DND-41 (cell line): Measurements from ENCODE around the gene NAGLU.

Experiments
- ATAC-seq: fragments of 200-7000 bp; cut with Tn5 transposase; 3 replicates; pipeline ENCODE4 v1.9.1; 2021; ENCODE audit warnings: low read depth; ENCODE audit not compliant: insufficient read depth
- DNase-seq: peaks from one replicate; pipeline ENCODE4 v3.0.0-alpha.2; 2020
- H2AFZ ChIP-seq: 2 replicates; pipeline ENCODE4 v1.6.0; 2012; ENCODE audit warnings: low read depth, low read length
- H3K27ac ChIP-seq: 2 replicates; pipeline ENCODE4 v1.5.1; 2012; ENCODE audit warnings: low read length, inconsistent platforms
- H3K27me3 ChIP-seq: fragments of 200-600 bp; sonication (generic); 2 replicates; pipeline ENCODE4 v1.6.0; 2012; ENCODE audit warnings: low read length, mild to moderate bottlenecking, inconsistent platforms; ENCODE audit not compliant: insufficient read depth, poor library complexity
- H3K36me3 ChIP-seq: 2 replicates; pipeline ENCODE4 v1.5.1; 2012; ENCODE audit warnings: low read length, inconsistent platforms; ENCODE audit not compliant: insufficient read depth
- H3K4me1 ChIP-seq: 2 replicates; pipeline ENCODE4 v1.5.1; 2012; ENCODE audit warnings: mild to moderate bottlenecking, low read length; ENCODE audit not compliant: insufficient read depth
- H3K4me2 ChIP-seq: 2 replicates; pipeline ENCODE4 v1.6.0; 2012; ENCODE audit warnings: mild to moderate bottlenecking, moderate library complexity, low read length, inconsistent platforms; ENCODE audit not compliant: insufficient read depth
- H3K4me3 ChIP-seq, 2 experiments: fragments of 200-600 bp in 1 of 2; shearing (Covaris generic) in 1 of 2; 2 replicates each; pipeline ENCODE4 v1.5.1; 2012 to 2016; ENCODE audit warnings: inconsistent platforms in 2 of 2, low read length in 2 of 2, mild to moderate bottlenecking in 2 of 2, low read depth in 1 of 2, moderate library complexity in 1 of 2
- H3K79me2 ChIP-seq: 2 replicates; pipeline ENCODE4 v1.6.0; 2012; ENCODE audit warnings: low read length, inconsistent platforms; ENCODE audit not compliant: insufficient read depth
- H3K9ac ChIP-seq: 2 replicates; pipeline ENCODE4 v1.6.0; 2012; ENCODE audit warnings: low read depth, mild to moderate bottlenecking, inconsistent platforms, low read length, moderate library complexity
- H3K9me3 ChIP-seq: 2 replicates; pipeline ENCODE4 v1.5.1; 2012; ENCODE audit warnings: low read length, moderate library complexity, mild to moderate bottlenecking, inconsistent platforms; ENCODE audit not compliant: insufficient read depth, severe bottlenecking
- H4K20me1 ChIP-seq: 2 replicates; pipeline ENCODE4 v1.6.0; 2012; ENCODE audit warnings: low read length; ENCODE audit not compliant: insufficient read depth
- EZH2 ChIP-seq: IDR thresholded peaks from 3 replicates; pipeline ENCODE4 v1.6.1; 2012; ENCODE audit warnings: borderline replicate concordance, low read depth, mild to moderate bottlenecking, moderate library complexity, low read length, inconsistent platforms; ENCODE audit not compliant: severe bottlenecking
- TF ChIP-seq, protein P1 (sequence below): IDR thresholded peaks from 2 replicates; pipeline ENCODE4 v1.5.1; 2012; ENCODE audit warnings: borderline replicate concordance, low read length, moderate library complexity, mild to moderate bottlenecking; ENCODE audit not compliant: poor library complexity, severe bottlenecking; ENCODE audit errors: extremely low read depth

Gene NAGLU

DNA sequence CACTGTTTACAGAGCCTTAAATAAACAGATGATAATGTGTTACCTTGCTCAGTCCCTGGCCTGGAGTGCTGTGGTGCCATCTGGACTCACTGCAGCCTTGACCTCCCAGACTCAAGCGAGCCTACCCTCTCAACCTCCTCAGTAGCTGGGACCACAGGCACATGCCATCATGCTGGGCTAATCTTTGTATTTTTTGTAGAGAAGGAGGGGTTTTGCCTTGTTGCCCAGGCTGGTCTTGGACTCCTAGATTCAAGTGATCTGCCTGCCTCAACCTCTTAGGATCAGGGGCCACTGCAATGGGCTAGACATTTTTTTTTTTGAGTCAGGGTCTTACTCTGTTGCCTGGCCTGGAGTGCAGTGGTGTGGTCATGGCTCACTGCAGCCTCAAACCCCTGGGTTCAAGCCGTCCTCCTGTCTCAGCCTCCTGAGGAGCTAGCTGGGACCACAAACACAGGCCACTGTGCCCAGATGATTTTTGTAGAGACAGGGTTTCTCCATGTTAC is 5.0 kb upstream of the NAGLU start:
- H3K9ac ChIP-seq: peak overlapping the region; percentile 62
- peak overlapping the region; percentile 69 for H3K4me2 ChIP-seq
- H3K36me3 ChIP-seq: no peaks in the 10 kb centered on the region
- H3K4me3 ChIP-seq: peak overlapping the region in 1 of 2 experiments; percentile 41; a peak in 1 of 4 replicates
- peak overlapping the region; percentile 93 for H3K27ac ChIP-seq
- no peaks in the 10 kb centered on the region for H3K27me3 ChIP-seq
- H2AFZ ChIP-seq: peak overlapping the region; percentile 74
- ATAC-seq (no peak), DNase-seq (no peak)
- no peak for TF ChIP-seq EZH2
- TF ChIP-seq, protein P1, sequence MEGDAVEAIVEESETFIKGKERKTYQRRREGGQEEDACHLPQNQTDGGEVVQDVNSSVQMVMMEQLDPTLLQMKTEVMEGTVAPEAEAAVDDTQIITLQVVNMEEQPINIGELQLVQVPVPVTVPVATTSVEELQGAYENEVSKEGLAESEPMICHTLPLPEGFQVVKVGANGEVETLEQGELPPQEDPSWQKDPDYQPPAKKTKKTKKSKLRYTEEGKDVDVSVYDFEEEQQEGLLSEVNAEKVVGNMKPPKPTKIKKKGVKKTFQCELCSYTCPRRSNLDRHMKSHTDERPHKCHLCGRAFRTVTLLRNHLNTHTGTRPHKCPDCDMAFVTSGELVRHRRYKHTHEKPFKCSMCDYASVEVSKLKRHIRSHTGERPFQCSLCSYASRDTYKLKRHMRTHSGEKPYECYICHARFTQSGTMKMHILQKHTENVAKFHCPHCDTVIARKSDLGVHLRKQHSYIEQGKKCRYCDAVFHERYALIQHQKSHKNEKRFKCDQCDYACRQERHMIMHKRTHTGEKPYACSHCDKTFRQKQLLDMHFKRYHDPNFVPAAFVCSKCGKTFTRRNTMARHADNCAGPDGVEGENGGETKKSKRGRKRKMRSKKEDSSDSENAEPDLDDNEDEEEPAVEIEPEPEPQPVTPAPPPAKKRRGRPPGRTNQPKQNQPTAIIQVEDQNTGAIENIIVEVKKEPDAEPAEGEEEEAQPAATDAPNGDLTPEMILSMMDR: no peak
- H3K9me3 ChIP-seq: no peaks in the 10 kb centered on the region
- H3K4me1 ChIP-seq: peaks cover 59% of the 10 kb centered on the region
- H3K79me2 ChIP-seq: no peaks in the 10 kb centered on the region
- no peaks in the 10 kb centered on the region for H4K20me1 ChIP-seq

DNA sequence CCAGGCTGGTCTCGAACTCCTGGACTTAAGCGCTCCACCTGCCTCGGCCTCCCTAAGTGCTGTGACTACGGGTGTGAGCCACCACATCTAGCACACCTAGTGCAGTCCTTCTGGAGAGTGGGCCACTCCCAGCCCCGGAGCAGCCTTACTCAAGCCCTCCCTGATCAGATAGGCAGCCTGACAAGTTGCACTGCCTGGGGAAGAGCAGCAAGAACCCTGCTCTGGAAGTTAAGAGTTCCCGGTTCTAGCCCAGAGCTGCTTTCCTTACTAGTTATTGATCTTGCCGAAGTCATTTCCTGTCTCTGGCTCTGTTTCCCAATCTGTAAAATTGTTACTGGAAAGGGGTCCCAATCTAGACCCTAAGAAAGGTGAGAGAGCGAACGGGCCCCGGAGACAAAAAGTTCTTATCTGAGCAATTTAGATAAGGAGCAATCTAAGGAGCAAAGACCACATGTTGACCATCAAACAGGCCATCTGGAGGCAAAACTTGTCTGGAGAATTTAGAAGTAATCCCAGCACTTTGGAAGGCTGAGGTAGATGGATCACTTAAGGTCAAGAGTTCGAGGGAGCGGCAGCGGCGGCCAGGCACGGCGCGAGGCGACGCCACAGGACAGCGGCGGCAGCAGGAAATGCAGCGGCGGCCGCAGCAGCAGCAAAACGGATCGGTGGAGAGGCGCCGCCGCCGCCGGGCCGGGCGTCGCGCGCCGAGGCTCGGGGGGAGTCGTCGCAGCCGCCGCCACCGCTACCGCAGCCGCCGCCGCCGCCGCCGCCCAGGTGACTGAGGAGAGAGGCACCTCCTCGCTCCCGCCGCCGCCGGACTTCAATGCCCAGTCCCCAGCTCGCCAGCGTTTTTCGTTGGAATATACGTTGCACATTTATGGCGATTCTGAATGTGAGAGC is 4.3 kb upstream of the NAGLU start:
- DNase-seq (peak; percentile 60), ATAC-seq (peak; percentile 20; the same call in 1 of the 3 replicates)
- H3K4me3 ChIP-seq: peak overlapping the region; percentile 19 to 63; a peak in 3 of 4 replicates
- H3K27ac ChIP-seq: peak overlapping the region; percentile 93
- H3K9me3 ChIP-seq: no peaks in the 10 kb centered on the region
- H3K36me3 ChIP-seq: no peaks in the 10 kb centered on the region
- peaks cover 3% of the 10 kb centered on the region for H3K79me2 ChIP-seq
- peak overlapping the region; percentile 74 for H2AFZ ChIP-seq
- H3K27me3 ChIP-seq: no peaks in the 10 kb centered on the region
- H3K9ac ChIP-seq: peak overlapping the region; percentile 62
- peak overlapping the region; percentile 69 for H3K4me2 ChIP-seq
- no peaks in the 10 kb centered on the region for H4K20me1 ChIP-seq
- TF ChIP-seq, protein P1: peak; percentile 45
- no peak for TF ChIP-seq EZH2
- peaks cover 61% of the 10 kb centered on the region for H3K4me1 ChIP-seq

DNA sequence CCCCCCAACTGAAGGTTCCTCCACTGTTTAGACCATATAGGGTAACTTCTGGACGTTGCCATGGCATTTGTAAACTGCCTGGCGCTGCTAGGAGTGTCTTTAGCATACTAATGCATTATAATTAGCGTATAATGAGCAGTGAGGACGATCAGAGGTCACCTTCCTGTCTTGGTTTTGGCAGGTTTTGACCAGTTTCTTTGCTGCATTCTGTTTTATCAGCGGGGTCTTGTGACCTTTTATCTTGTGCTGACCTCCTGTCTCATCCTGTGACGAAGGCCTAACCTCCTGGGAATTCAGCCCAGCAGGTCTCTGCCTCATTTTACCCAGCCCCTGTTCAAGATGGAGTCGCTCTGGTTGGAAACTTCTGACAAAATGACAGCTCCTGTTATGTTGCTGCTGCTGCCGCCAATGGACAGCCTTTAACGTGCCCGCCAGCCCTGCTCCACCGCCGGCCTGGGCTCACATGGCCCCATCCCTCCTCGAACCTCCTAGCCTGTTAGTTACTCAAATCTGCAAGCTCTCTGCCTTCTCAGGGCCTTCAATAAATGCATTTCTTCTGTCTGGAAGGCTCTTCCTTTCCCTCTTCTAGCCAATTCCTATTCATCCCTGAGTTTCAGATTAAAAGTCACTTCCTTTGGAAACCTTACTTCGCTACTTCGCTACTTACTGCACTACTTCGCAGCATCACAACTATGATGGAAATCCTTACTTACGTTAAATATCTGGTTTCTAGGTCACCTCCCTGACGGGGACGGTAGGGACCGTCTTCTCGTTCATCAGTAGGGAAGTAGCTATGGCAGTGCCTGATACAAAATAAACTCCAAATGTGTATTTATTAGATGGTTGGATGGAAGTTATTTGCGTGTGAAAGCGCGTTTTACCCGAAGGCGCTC is 640 bp upstream of the NAGLU start:
- peaks cover 14% of the 10 kb centered on the region for H3K36me3 ChIP-seq
- peaks cover 7% of the 10 kb centered on the region; the same call in 1 of the 2 replicates for H4K20me1 ChIP-seq
- H3K9me3 ChIP-seq: no peaks in the 10 kb centered on the region
- ATAC-seq (peak; percentile 16; the same call in 2 of the 3 replicates), DNase-seq (no peak)
- no peaks in the 10 kb centered on the region for H3K27me3 ChIP-seq
- peak overlapping the region; percentile 69 for H2AFZ ChIP-seq
- peaks cover 10% of the 10 kb centered on the region for H3K79me2 ChIP-seq
- peak overlapping the region; percentile 77 for H3K4me2 ChIP-seq
- H3K4me3 ChIP-seq: peak overlapping the region; percentile 7 to 67; a peak in 3 of 4 replicates
- peak overlapping the region; percentile 71 for H3K9ac ChIP-seq
- TF ChIP-seq, protein P1: no peak
- peaks cover 55% of the 10 kb centered on the region for H3K4me1 ChIP-seq
- H3K27ac ChIP-seq: peak overlapping the region; percentile 59
